Right lobe of liver (tissue), 6 donors: ENCODE results near the gene FAM204A. TPM values are rescaled to one million over a fixed set of nuclear protein-coding genes. Genes with fewer than 3 reads are reported as not detected.

Experiments used
- ATAC-seq, 4 donors: fragments of 200-7000 bp; cut with Tn5 transposase; one replicate each; pipeline ENCODE4 v1.9.1; 2020; ENCODE audit warnings: mild to moderate bottlenecking in 4 of 4, moderate library complexity in 4 of 4
- DNase-seq, 3 donors: peaks; one replicate each; pipeline ENCODE4 v3.0.0-alpha.2; 2020
- H3K27ac ChIP-seq, 3 donors: fragments of 200-600 bp; one replicate each; pipeline ENCODE4 v1.8.0; 2022
- H3K27me3 ChIP-seq, 2 donors: fragments of 200-600 bp; one replicate each; pipeline ENCODE4 v1.8.0; 2022
- H3K36me3 ChIP-seq, 4 donors: fragments of 200-600 bp; sonication (generic) in 1 of 4; one replicate each; pipeline versions ENCODE4 v1.5.1 to v1.8.0; 2017 to 2022; ENCODE audit warnings: control low read depth in 1 of 4
- H3K4me1 ChIP-seq, 4 donors: fragments of 200-600 bp; sonication (generic) in 1 of 4; one replicate each; pipeline versions ENCODE4 v1.5.1 to v1.8.0; 2017 to 2022; ENCODE audit warnings: control low read depth in 1 of 4
- H3K4me3 ChIP-seq, 3 donors: fragments of 200-600 bp; one replicate each; pipeline ENCODE4 v1.8.0; 2022
- H3K9me3 ChIP-seq, 4 donors: fragments of 200-600 bp; sonication (generic) in 1 of 4; one replicate each; pipeline versions ENCODE4 v1.5.1 to v1.8.0; 2017 to 2022; ENCODE audit warnings: control low read depth in 1 of 4
- POLR2A ChIP-seq: fragments of 450-650 bp; IDR thresholded peaks from one replicate; pipeline ENCODE4 v1.6.1; 2017; ENCODE audit warnings: antibody characterized with exemption, mild to moderate bottlenecking
- WGBS: methylation state at CpG from one replicate; pipeline ENCODE4 v1.1.6; 2018; ENCODE audit warnings: low coverage, low lambda C conversion rate; ENCODE audit not compliant: insufficient coverage; ENCODE audit errors: missing lambda C conversion rate; 5-methylcytosine and 5-hydroxymethylcytosine counted together
- intact Hi-C, 2 donors: fragments of 100-400 bp; cut with DNase I; formaldehyde crosslinking; loops; one replicate each; pipeline versions ENCODE4 v1.11.2 to v1.14.1; 2022
- total RNA-seq, 6 experiments: library from RNA; depleted of rRNA in 2 of 6; stranded (reverse); fragments of >200 nt in 2 of 6; fragmentation: NEBNext Ultra II Directional in 3 of 6; extraction: Animal tissue kit (Norgen Biotek cat#: 25700) in 3 of 6; gene quantifications; one replicate each; pipeline versions ENCODE4 v1.1.0 to v1.2.4, GENCODE V29; 2016 to 2023
- TF ChIP-seq, protein P1 (sequence below), 4 donors: fragments of 200-600 bp in 3 of 4; fragments of 450-650 bp in 1 of 4; IDR thresholded peaks; one replicate each; pipeline versions ENCODE4 v1.5.1 to v1.8.0; 2016 to 2022; ENCODE audit warnings: antibody characterized with exemption in 4 of 4, mild to moderate bottlenecking in 2 of 4
- donor health status: DM: no; HTN: yes; CAD: no.
- donor health status: DM: no; HTN: no; CAD: no.
- donor health status: DM: no; HTN: no; CAD: no.
- donor health status: DM: no; HTN: yes; CAD: no.
- donor health status: DM: no; HTN: yes; CAD: no.

FAM204A gene
- total RNA-seq, 6 experiments from 2014 or later, result 16.3 to 26.1 (median 18.5) TPM

- H3K4me1 ChIP-seq, result no peaks in the 10 kb centered on the region
- no peak overlapping the region for H3K4me3 ChIP-seq
- no peak for ATAC-seq
- H3K27me3 ChIP-seq, result no peaks in the 10 kb centered on the region
- 79% methylated on average over 6 of the region's 6 CpGs for WGBS
- no peak for DNase-seq
- no peak overlapping the region for H3K27ac ChIP-seq
- no peaks in the 10 kb centered on the region for H3K9me3 ChIP-seq
- intact Hi-C loops, result no loop called here
- no peak for TF ChIP-seq POLR2A
- TF ChIP-seq, protein P1, sequence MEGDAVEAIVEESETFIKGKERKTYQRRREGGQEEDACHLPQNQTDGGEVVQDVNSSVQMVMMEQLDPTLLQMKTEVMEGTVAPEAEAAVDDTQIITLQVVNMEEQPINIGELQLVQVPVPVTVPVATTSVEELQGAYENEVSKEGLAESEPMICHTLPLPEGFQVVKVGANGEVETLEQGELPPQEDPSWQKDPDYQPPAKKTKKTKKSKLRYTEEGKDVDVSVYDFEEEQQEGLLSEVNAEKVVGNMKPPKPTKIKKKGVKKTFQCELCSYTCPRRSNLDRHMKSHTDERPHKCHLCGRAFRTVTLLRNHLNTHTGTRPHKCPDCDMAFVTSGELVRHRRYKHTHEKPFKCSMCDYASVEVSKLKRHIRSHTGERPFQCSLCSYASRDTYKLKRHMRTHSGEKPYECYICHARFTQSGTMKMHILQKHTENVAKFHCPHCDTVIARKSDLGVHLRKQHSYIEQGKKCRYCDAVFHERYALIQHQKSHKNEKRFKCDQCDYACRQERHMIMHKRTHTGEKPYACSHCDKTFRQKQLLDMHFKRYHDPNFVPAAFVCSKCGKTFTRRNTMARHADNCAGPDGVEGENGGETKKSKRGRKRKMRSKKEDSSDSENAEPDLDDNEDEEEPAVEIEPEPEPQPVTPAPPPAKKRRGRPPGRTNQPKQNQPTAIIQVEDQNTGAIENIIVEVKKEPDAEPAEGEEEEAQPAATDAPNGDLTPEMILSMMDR (IDR thresholded peaks at IDR 0.05), result no peak
- H3K36me3 ChIP-seq, result no peaks in the 10 kb centered on the region
These were observed 16.2 kb upstream of the FAM204A start for GRCh38 chr10:118358327-118358726.

DNA sequence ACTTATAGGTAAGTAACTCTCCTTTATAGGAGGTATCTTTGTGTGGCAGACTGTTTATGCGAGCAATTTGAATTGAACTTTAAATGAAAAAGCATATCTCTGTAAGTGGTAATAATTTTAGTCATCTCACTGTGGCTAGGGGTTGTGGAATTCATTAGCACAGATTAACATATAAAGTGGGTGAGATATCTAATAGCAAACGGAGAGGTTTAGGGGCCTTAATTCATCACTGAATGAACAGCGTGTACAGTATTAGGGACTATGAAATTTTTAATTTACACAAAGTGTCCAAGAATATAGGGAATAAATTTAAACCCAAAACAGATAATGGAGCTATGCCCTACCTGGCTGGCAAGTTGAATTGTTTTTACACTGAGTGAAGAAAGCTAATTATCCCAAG lies 15.7 kb upstream of the FAM204A start:
- H3K27me3 ChIP-seq, result no peaks in the 10 kb centered on the region
- ATAC-seq (no peak), DNase-seq (no peak)
- no peak overlapping the region for H3K27ac ChIP-seq
- no peaks in the 10 kb centered on the region for H3K4me1 ChIP-seq
- intact Hi-C loops, result no loop called here
- H3K36me3 ChIP-seq, result no peaks in the 10 kb centered on the region
- no peak overlapping the region for H3K4me3 ChIP-seq
- TF ChIP-seq, protein P1 (IDR thresholded peaks at IDR 0.05), result no peak
- TF ChIP-seq POLR2A, result no peak
- no peaks in the 10 kb centered on the region for H3K9me3 ChIP-seq
- 45% methylated on average over 3 of the region's 3 CpGs for WGBS

GRCh38 chr10:118356628-118357027 lies 14.5 kb upstream of the FAM204A start:
- 77% methylated on average over 2 of the region's 2 CpGs for WGBS
- Histone ChIP-seq H3K36me3 (no peaks in the 10 kb centered on the region), H3K4me3 (no peak overlapping the region), H3K27me3 (no peaks in the 10 kb centered on the region), H3K9me3 (no peaks in the 10 kb centered on the region), H3K4me1 (no peaks in the 10 kb centered on the region), H3K27ac (no peak overlapping the region)
- intact Hi-C loops, result no loop called here
- TF ChIP-seq, protein P1 (IDR thresholded peaks at IDR 0.05), result no peak
- no peak for TF ChIP-seq POLR2A
- no peak for ATAC-seq
- no peak for DNase-seq

DNA sequence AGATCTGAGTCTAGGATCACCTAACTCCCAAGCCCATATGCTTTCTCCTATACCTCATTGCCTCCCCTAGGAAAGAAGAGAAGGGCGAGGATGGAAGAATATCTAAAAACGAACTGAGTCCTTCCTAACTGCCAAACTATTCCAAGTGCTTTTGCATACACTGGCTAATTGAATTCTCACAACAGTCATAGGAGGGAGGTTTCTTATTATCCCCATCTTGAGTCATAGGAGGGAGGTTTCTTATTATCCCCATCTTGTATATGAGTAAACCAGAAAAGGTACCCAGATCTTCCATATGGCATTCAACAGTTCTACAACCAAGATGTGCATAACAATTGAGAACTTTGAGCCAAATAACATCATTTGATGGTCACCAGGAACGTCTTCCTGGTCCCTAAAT lies 13.1 kb upstream of the FAM204A start:
- WGBS, result 60% methylated on average over 3 of the region's 3 CpGs
- no peaks in the 10 kb centered on the region for H3K9me3 ChIP-seq
- DNase-seq (no peak), ATAC-seq (no peak)
- no peaks in the 10 kb centered on the region for H3K4me1 ChIP-seq
- no peaks in the 10 kb centered on the region for H3K36me3 ChIP-seq
- TF ChIP-seq, protein P1 (IDR thresholded peaks at IDR 0.05), result no peak
- TF ChIP-seq POLR2A, result no peak
- H3K27me3 ChIP-seq, result no peaks in the 10 kb centered on the region
- intact Hi-C loops, result no loop called here
- no peak overlapping the region for H3K4me3 ChIP-seq
- H3K27ac ChIP-seq, result no peak overlapping the region

GRCh38 chr10:118349235-118349634 lies 7.1 kb upstream of the FAM204A start:
- intact Hi-C loops, result no loop called here
- TF ChIP-seq, protein P1 (IDR thresholded peaks at IDR 0.05), result no peak
- no peak for TF ChIP-seq POLR2A
- Histone ChIP-seq H3K4me1 (no peaks in the 10 kb centered on the region), H3K27me3 (no peaks in the 10 kb centered on the region), H3K36me3 (no peaks in the 10 kb centered on the region), H3K4me3 (no peak overlapping the region), H3K9me3 (no peaks in the 10 kb centered on the region), H3K27ac (no peak overlapping the region)
- DNase-seq (no peak), ATAC-seq (no peak)
- 35% methylated on average over 3 of the region's 3 CpGs for WGBS
